ENCODE results near the gene ITGB7.

GRCh38 chr12:53147181-53147580 lies 59.9 kb downstream of the ITGB7 start:
- TF ChIP-seq POLR2A (IDR thresholded peaks at IDR 0.05) (no peak), CTCF (IDR thresholded peaks at IDR 0.05) (no peak)

Measured in adrenal gland (tissue), 5 donors.